Hepatocyte (in vitro differentiated cells): ENCODE measurements around the gene TBC1D22B.

Experiments used
- CTCF ChIP-seq: fragments of 200-600 bp; sonication (generic); IDR thresholded peaks from 2 replicates; pipeline ENCODE4 v1.5.1; 2016; ENCODE audit warnings: antibody characterized with exemption, mild to moderate bottlenecking; ENCODE audit not compliant: poor library complexity
- EZH2 ChIP-seq: fragments of 200-600 bp; sonication (generic); IDR thresholded peaks from 2 replicates; pipeline ENCODE4 v1.6.1; 2016; ENCODE audit warnings: antibody characterized with exemption, mild to moderate bottlenecking, borderline replicate concordance

- no peak for TF ChIP-seq CTCF
- TF ChIP-seq EZH2, result no peak
These were observed 24.8 kb downstream of the TBC1D22B start for GRCh38 chr6:37282371-37282770.
